Measurements from ENCODE around the gene SALL4.
"Not testable (repeated sequence)": the region's sequence is repeated elsewhere in the genome, so short reads cannot be mapped to it uniquely, and the experiment has no call there.

GRCh38 chr20:51753220-51753619 lies 49.1 kb downstream of the SALL4 start:
- not testable (repeated sequence) for TF ChIP-seq POLR2A, CTCF (IDR thresholded peaks at IDR 0.05)

Measured in adrenal gland (tissue), 5 donors.